Measurements from ENCODE around the gene C19orf81.

The C19orf81 gene

GRCh38 chr19:50629194-50629593 lies 20.1 kb upstream of the C19orf81 start:
- Histone ChIP-seq H3K27me3 (replicated peaks) (no peaks in the 10 kb centered on the region), H3K4me3 (ENCODE audit: low read depth, low read length) (no peak overlapping the region), H3K36me3 (replicated peaks) (no peaks in the 10 kb centered on the region), H3K27ac (no peak overlapping the region)
- in situ Hi-C loops (cut with HindIII; ENCODE audit: low pct_ligation_motif_present, low sequenced_read_pairs), result no loop called here
- DNase-seq, result no peak
- no peak for TF ChIP-seq CTCF (IDR thresholded peaks at IDR 0.05; ENCODE audit: low read depth, low read length, missing control alignments)

DNA sequence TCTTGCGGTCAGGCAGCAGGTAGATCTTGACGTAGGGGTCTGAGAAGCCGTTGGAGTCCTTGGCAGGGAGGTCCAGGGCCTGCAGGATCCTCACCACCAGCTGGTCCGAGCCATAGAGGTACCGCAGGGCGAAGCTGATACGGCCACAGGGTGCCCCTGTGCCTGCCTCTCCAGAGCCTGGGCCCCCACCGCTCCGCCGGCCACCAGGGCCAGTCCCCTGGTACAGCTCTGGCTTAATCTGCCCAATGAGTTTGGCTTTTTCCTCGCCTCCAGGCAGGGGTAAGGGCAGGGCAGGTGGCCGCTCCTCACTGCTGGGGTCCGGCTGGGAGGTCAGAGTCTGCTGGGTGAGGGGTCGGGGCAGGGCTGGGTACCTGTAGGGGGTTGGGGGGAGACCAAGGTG lies 19.4 kb upstream of the C19orf81 start:
- DNase-seq, result no peak
- Histone ChIP-seq H3K4me3 (ENCODE audit: low read depth, low read length) (no peak overlapping the region), H3K27me3 (replicated peaks) (no peaks in the 10 kb centered on the region), H3K36me3 (replicated peaks) (no peaks in the 10 kb centered on the region), H3K27ac (no peak overlapping the region)
- in situ Hi-C loops (cut with HindIII; ENCODE audit: low pct_ligation_motif_present, low sequenced_read_pairs), result no loop called here
- no peak for TF ChIP-seq CTCF (IDR thresholded peaks at IDR 0.05; ENCODE audit: low read depth, low read length, missing control alignments)

DNA sequence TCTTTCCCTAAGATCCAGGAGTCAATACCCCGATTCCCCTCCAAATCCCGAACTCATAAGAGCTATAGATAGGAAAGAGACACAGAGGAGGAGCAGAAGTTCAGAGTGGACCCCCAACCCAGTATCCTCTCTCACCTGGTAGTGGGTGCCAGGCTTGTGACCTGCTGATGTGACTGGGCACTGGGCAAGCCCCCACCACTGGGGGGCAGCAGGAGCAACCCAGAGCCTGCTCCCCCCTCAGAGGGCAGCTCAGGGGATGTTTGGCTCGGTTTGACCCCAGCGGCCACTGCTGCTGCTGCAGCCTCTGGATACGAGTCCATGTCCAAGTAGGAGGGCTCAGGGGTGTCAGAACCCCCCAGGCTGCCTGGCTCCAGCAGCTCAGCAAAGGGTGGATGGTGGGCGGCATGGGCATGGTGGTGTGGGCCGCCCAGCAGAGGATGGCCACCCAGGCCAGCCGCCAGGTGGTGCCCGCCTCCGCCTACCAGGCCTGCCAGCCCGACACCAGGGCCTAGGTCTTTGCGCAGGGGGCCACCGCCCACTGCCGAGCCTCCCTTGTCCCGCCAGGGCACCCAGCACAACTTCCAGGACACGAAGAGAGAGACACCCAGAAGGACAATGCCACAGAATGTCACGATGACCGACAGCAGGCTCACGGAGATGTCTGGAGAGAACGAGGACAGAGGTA lies 17.0 kb upstream of the C19orf81 start:
- no peaks in the 10 kb centered on the region for H3K27me3 ChIP-seq (replicated peaks)
- H3K36me3 ChIP-seq (replicated peaks), result no peaks in the 10 kb centered on the region
- in situ Hi-C loops (cut with HindIII; ENCODE audit: low pct_ligation_motif_present, low sequenced_read_pairs), result no loop called here
- no peak for DNase-seq
- no peak overlapping the region for H3K4me3 ChIP-seq (ENCODE audit: low read depth, low read length)
- TF ChIP-seq CTCF (IDR thresholded peaks at IDR 0.05; ENCODE audit: low read depth, low read length, missing control alignments), result no peak
- no peak overlapping the region for H3K27ac ChIP-seq

GRCh38 chr19:50633359-50633758 lies 15.9 kb upstream of the C19orf81 start:
- no peak for DNase-seq
- no peak for TF ChIP-seq CTCF (IDR thresholded peaks at IDR 0.05; ENCODE audit: low read depth, low read length, missing control alignments)
- in situ Hi-C loops (cut with HindIII; ENCODE audit: low pct_ligation_motif_present, low sequenced_read_pairs), result no loop called here

GRCh38 chr19:50633973-50634372 lies 15.3 kb upstream of the C19orf81 start:
- TF ChIP-seq CTCF (IDR thresholded peaks at IDR 0.05; ENCODE audit: low read depth, low read length, missing control alignments), result no peak
- in situ Hi-C loops (cut with HindIII; ENCODE audit: low pct_ligation_motif_present, low sequenced_read_pairs), result no loop called here
- no peak overlapping the region for H3K4me3 ChIP-seq (ENCODE audit: low read depth, low read length)
- H3K27me3 ChIP-seq (replicated peaks), result peaks cover 9% of the 10 kb centered on the region
- DNase-seq, result no peak
- no peak overlapping the region for H3K27ac ChIP-seq
- H3K36me3 ChIP-seq (replicated peaks), result no peaks in the 10 kb centered on the region

More at GRCh38 chr19:50633359-50633758, 15.9 kb upstream of the C19orf81 start:
- peaks cover 3% of the 10 kb centered on the region for H3K27me3 ChIP-seq (replicated peaks)
- no peak overlapping the region for H3K4me3 ChIP-seq (ENCODE audit: low read depth, low read length)
- no peaks in the 10 kb centered on the region for H3K36me3 ChIP-seq (replicated peaks)
- no peak overlapping the region for H3K27ac ChIP-seq
